ENCODE results near the gene PCARE.

DNA sequence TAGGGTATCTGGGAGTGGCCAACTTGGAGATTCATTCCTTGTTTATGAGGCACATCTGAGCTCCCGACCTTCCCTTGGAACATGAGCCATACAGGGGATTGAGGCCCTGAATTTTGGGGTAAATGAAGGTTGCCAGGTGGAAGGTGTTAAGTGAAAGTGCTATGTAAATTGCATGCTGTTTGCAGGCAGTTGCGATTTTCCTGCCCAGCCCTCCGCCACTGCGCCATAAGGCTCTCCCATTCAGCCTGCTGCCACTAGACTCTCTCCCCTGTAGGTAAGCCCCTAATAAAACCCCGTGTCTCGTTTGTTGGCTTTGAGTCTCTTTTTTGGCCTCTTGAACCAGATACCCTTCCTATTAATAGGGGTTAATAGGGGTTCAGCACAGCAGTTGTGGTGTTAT lies 33.8 kb downstream of the PCARE start:
- TF ChIP-seq POLR2A (IDR thresholded peaks at IDR 0.05): no peak
- TF ChIP-seq, protein P1, sequence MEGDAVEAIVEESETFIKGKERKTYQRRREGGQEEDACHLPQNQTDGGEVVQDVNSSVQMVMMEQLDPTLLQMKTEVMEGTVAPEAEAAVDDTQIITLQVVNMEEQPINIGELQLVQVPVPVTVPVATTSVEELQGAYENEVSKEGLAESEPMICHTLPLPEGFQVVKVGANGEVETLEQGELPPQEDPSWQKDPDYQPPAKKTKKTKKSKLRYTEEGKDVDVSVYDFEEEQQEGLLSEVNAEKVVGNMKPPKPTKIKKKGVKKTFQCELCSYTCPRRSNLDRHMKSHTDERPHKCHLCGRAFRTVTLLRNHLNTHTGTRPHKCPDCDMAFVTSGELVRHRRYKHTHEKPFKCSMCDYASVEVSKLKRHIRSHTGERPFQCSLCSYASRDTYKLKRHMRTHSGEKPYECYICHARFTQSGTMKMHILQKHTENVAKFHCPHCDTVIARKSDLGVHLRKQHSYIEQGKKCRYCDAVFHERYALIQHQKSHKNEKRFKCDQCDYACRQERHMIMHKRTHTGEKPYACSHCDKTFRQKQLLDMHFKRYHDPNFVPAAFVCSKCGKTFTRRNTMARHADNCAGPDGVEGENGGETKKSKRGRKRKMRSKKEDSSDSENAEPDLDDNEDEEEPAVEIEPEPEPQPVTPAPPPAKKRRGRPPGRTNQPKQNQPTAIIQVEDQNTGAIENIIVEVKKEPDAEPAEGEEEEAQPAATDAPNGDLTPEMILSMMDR (IDR thresholded peaks at IDR 0.05): no peak
